ENCODE data around the gene DUS3L. TPM values are rescaled to one million over a fixed set of nuclear protein-coding genes. Genes with fewer than 3 reads are reported as not detected.
"Not testable (repeated sequence)": the region's sequence is repeated elsewhere in the genome, so short reads cannot be mapped to it uniquely, and the experiment has no call there.

DUS3L gene
- total RNA-seq, 1 experiment from 2014 or later = 77.6 TPM

GRCh38 chr19:5751709-5752108, 39.3 kb downstream of the DUS3L start:
- ChIA-PET POLR2A (interaction anchor here (1.3 kb wide), 1 partner anchor 39 kb away, joined by 5 read pairs; the partner anchor contains the start of gene DUS3L), CTCF (no interaction called here)
- no peaks in the 10 kb centered on the region for H3K4me1 Mint-ChIP-seq (ENCODE audit: insufficient read depth, unreplicated experiment)
- TF ChIP-seq, protein P1, sequence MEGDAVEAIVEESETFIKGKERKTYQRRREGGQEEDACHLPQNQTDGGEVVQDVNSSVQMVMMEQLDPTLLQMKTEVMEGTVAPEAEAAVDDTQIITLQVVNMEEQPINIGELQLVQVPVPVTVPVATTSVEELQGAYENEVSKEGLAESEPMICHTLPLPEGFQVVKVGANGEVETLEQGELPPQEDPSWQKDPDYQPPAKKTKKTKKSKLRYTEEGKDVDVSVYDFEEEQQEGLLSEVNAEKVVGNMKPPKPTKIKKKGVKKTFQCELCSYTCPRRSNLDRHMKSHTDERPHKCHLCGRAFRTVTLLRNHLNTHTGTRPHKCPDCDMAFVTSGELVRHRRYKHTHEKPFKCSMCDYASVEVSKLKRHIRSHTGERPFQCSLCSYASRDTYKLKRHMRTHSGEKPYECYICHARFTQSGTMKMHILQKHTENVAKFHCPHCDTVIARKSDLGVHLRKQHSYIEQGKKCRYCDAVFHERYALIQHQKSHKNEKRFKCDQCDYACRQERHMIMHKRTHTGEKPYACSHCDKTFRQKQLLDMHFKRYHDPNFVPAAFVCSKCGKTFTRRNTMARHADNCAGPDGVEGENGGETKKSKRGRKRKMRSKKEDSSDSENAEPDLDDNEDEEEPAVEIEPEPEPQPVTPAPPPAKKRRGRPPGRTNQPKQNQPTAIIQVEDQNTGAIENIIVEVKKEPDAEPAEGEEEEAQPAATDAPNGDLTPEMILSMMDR (IDR thresholded peaks at IDR 0.05; ENCODE audit: unreplicated experiment) = no peak
- DNase-seq (ENCODE audit: unreplicated experiment) = no peak
- H3K9me3 Mint-ChIP-seq (ENCODE audit: unreplicated experiment) = no peaks in the 10 kb centered on the region
- H3K4me3 Mint-ChIP-seq (ENCODE audit: unreplicated experiment) = no peak overlapping the region
- H3K27me3 Mint-ChIP-seq (ENCODE audit: insufficient read depth, unreplicated experiment) = no peaks in the 10 kb centered on the region
- intact Hi-C loops (cut with micrococcal nuclease) = no loop called here
- no peaks in the 10 kb centered on the region for H3K36me3 Mint-ChIP-seq (ENCODE audit: insufficient read depth, unreplicated experiment)
- H3K27ac Mint-ChIP-seq (ENCODE audit: low read depth, unreplicated experiment) = no peak overlapping the region
- no TSS peak for BruUV-seq (replicated peaks)

DNA sequence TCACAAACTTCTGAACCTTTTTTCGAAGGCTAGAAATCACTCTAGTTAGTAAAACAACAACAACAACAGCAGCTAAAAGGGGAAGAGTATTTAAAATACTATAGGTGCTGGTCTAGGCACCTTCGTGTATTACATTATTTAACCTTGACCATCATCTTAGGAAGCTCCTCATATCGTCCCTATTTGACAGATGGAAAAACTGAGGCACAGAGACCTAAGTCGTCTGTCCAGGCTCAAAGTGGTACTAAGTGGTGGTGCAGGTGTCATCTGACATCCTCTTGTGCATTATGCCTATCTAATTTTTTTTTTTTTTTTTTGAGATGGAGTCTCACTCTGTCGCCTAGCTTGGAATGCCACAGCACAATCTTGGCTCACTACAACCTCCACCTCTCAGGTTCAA, 41.5 kb downstream of the DUS3L start:
- Mint-ChIP-seq H3K36me3 (ENCODE audit: insufficient read depth, unreplicated experiment) (no peaks in the 10 kb centered on the region), H3K4me3 (ENCODE audit: unreplicated experiment) (no peak overlapping the region), H3K27me3 (ENCODE audit: insufficient read depth, unreplicated experiment) (no peaks in the 10 kb centered on the region), H3K27ac (ENCODE audit: low read depth, unreplicated experiment) (no peak overlapping the region), H3K4me1 (ENCODE audit: insufficient read depth, unreplicated experiment) (no peaks in the 10 kb centered on the region), H3K9me3 (ENCODE audit: unreplicated experiment) (no peaks in the 10 kb centered on the region)
- no TSS peak for BruUV-seq (replicated peaks)
- intact Hi-C loops (cut with micrococcal nuclease) = no loop called here
- no peak for DNase-seq (ENCODE audit: unreplicated experiment)
- CTCF ChIA-PET = interaction anchor here (1.3 kb wide), 1 partner anchor 29 kb away, joined by 3 read pairs; no protein-coding TSS in a partner anchor
- TF ChIP-seq, protein P1 (IDR thresholded peaks at IDR 0.05; ENCODE audit: unreplicated experiment) = no peak
- POLR2A ChIA-PET = interaction anchor here (1.8 kb wide), 1 partner anchor 41 kb away, joined by 4 read pairs; the partner anchor contains the start of gene DUS3L

GRCh38 chr19:5748920-5749319, 42.0 kb downstream of the DUS3L start:
- DNase-seq (ENCODE audit: unreplicated experiment) = peak; percentile 25
- H3K9me3 Mint-ChIP-seq (ENCODE audit: unreplicated experiment); H3K36me3 Mint-ChIP-seq (ENCODE audit: insufficient read depth, unreplicated experiment); H3K4me3 Mint-ChIP-seq (ENCODE audit: unreplicated experiment); H3K27ac Mint-ChIP-seq (ENCODE audit: low read depth, unreplicated experiment); H3K27me3 Mint-ChIP-seq (ENCODE audit: insufficient read depth, unreplicated experiment); H3K4me1 Mint-ChIP-seq (ENCODE audit: insufficient read depth, unreplicated experiment); intact Hi-C loops (cut with micrococcal nuclease); BruUV-seq (replicated peaks); CTCF ChIA-PET: not testable (repeated sequence)
- POLR2A ChIA-PET = interaction anchor here (1.8 kb wide), 1 partner anchor 42 kb away, joined by 4 read pairs; the partner anchor contains the start of gene DUS3L

GRCh38 chr19:5744999-5745398, 46.0 kb downstream of the DUS3L start:
- intact Hi-C loops (cut with micrococcal nuclease); H3K4me1 Mint-ChIP-seq (ENCODE audit: insufficient read depth, unreplicated experiment); H3K9me3 Mint-ChIP-seq (ENCODE audit: unreplicated experiment); H3K36me3 Mint-ChIP-seq (ENCODE audit: insufficient read depth, unreplicated experiment); DNase-seq (ENCODE audit: unreplicated experiment); BruUV-seq (replicated peaks); H3K4me3 Mint-ChIP-seq (ENCODE audit: unreplicated experiment); POLR2A ChIA-PET; H3K27ac Mint-ChIP-seq (ENCODE audit: low read depth, unreplicated experiment); CTCF ChIA-PET: not testable (repeated sequence)
- H3K27me3 Mint-ChIP-seq (ENCODE audit: insufficient read depth, unreplicated experiment) = peaks cover 11% of the 10 kb centered on the region

DNA sequence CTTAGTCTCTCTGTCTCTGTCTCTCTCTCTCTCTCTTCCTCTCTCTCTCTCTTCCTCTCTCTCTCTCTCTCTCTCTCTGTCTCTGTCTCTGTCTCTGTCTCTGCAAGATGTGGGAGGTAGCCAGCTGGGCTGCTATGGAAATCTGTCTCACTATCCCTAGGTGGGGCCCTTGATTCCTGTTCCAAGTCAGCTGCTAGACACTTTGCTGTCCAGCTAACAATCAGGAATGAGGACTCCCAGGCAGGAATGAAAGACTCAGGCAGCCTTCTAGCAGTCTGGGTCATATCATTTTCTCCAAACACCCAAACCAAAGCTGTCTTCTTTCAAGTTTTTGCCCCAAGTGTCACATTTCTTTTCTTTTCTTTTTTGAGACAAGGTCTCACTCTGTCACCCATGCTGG, 47.3 kb downstream of the DUS3L start:
- no peak for DNase-seq (ENCODE audit: unreplicated experiment)
- H3K27ac Mint-ChIP-seq (ENCODE audit: low read depth, unreplicated experiment) = no peak overlapping the region
- POLR2A ChIA-PET = interaction anchor here (0.6 kb wide), 1 partner anchor 85 kb away, joined by 3 read pairs; no protein-coding TSS in a partner anchor
- TF ChIP-seq, protein P1 (IDR thresholded peaks at IDR 0.05; ENCODE audit: unreplicated experiment) = no peak
- intact Hi-C loops (cut with micrococcal nuclease) = no loop called here
- no peaks in the 10 kb centered on the region for H3K9me3 Mint-ChIP-seq (ENCODE audit: unreplicated experiment)
- CTCF ChIA-PET = no interaction called here
- H3K4me3 Mint-ChIP-seq (ENCODE audit: unreplicated experiment) = no peak overlapping the region
- no TSS peak for BruUV-seq (replicated peaks)
- no peaks in the 10 kb centered on the region for H3K4me1 Mint-ChIP-seq (ENCODE audit: insufficient read depth, unreplicated experiment)
- H3K36me3 Mint-ChIP-seq (ENCODE audit: insufficient read depth, unreplicated experiment) = no peaks in the 10 kb centered on the region
- H3K27me3 Mint-ChIP-seq (ENCODE audit: insufficient read depth, unreplicated experiment) = peaks cover 11% of the 10 kb centered on the region
